ENCODE data around the gene ACSL5. TPM values are rescaled to one million over a fixed set of nuclear protein-coding genes. Genes with fewer than 3 reads are reported as not detected.
"Not testable (repeated sequence)": the region's sequence is repeated elsewhere in the genome, so short reads cannot be mapped to it uniquely, and the experiment has no call there.

The ACSL5 gene
- polyA plus RNA-seq, 1 donor (not counting 4 experiments of a cell fraction or from before 2014, with no cell fraction given), result 0.04 TPM

DNA sequence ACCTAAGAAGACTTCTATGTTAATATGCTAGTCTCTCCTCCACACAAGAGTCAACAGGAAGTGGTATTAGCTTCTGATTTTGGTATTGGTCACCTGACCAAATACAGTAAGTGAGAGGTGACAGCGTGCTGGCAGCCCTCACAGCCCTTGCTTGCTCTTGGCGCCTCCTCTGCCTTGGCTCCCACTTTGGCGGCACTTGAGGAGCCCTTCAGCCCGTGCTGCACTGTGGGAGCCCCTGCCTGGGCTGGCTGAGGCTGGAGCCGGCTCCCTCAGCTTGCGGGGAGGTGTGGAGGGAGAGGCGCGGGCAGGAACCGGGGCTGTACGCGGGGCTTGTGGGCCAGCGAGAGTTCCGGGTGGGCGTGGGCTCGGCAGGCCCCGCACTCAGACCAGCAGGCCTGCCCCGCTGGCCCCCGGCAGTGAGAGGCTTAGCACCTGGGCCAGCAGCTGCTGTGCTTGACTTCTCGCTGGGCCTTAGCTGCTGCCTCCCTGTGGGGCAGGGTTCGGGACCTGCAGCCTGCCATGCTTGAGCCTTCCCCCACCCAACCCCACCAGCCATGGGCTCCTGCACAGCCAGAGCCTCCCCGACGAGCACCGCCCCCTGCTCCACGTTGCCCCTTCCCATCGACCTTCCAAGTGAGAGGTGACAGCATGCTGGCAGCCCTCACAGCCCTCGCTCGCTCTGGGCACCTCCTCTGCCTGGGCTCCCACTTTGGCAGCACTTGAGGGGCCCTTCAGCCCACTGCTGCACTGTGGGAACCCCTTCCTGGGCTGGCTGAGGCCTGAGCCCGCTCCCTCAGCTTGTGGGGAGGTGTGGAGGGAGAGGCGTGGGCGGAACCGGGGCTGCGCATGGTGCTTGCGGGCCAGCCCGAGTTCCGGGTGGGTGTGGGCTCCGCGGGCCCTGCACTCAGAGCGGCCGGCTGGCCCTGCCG, 4.2 kb upstream of the ACSL5 start:
- Histone ChIP-seq H3K27ac (ENCODE audit: control insufficient read depth, insufficient read depth, low read length) (no peak overlapping the region), H3K79me2 (ENCODE audit: control insufficient read depth, insufficient read depth, low read length) (no peaks in the 10 kb centered on the region), H3K36me3 (ENCODE audit: control insufficient read depth in 2 of 2, extremely low read depth in 1 of 2, insufficient read depth in 2 of 2, low read length in 2 of 2) (no peaks in the 10 kb centered on the region), H3K4me1 (ENCODE audit: control insufficient read depth, extremely low read depth, insufficient read depth, low read length) (no peaks in the 10 kb centered on the region), H3K9ac (ENCODE audit: control insufficient read depth, extremely low read depth, insufficient read depth, low read length) (no peak overlapping the region), H3K9me1 (ENCODE audit: control insufficient read depth, extremely low read depth, insufficient read depth, low read length) (no peaks in the 10 kb centered on the region), H3K4me2 (ENCODE audit: control insufficient read depth, extremely low read depth, insufficient read depth, low read depth, low read length) (no peak overlapping the region), H3K27me3 (ENCODE audit: control insufficient read depth, extremely low read depth, insufficient read depth, low read length) (no peaks in the 10 kb centered on the region), H4K20me1 (ENCODE audit: control insufficient read depth, extremely low read depth, insufficient read depth, low read length) (no peaks in the 10 kb centered on the region), H3K9me3 (ENCODE audit: control insufficient read depth, low read depth, low read length) (no peaks in the 10 kb centered on the region), H2AFZ (ENCODE audit: control insufficient read depth, low read length) (no peak overlapping the region), H3K4me3 (ENCODE audit: control insufficient read depth in 2 of 3, extremely low read depth in 1 of 3, insufficient read depth in 2 of 3, low read depth in 1 of 3, low read length in 3 of 3) (no peak overlapping the region)
- dilution Hi-C loops (cut with MboI; ENCODE audit: extremely low pct_ligation_motif_present, low sequenced_read_pairs), result no loop called here
- FAIRE-seq, result no peak
- TF ChIP-seq, protein P1, sequence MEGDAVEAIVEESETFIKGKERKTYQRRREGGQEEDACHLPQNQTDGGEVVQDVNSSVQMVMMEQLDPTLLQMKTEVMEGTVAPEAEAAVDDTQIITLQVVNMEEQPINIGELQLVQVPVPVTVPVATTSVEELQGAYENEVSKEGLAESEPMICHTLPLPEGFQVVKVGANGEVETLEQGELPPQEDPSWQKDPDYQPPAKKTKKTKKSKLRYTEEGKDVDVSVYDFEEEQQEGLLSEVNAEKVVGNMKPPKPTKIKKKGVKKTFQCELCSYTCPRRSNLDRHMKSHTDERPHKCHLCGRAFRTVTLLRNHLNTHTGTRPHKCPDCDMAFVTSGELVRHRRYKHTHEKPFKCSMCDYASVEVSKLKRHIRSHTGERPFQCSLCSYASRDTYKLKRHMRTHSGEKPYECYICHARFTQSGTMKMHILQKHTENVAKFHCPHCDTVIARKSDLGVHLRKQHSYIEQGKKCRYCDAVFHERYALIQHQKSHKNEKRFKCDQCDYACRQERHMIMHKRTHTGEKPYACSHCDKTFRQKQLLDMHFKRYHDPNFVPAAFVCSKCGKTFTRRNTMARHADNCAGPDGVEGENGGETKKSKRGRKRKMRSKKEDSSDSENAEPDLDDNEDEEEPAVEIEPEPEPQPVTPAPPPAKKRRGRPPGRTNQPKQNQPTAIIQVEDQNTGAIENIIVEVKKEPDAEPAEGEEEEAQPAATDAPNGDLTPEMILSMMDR (optimal IDR thresholded peaks at IDR 0.05 in 1 of 3, IDR thresholded peaks at IDR 0.05 in 1 of 3, conservative IDR thresholded peaks at IDR 0.05 in 1 of 3; ENCODE audit: extremely low read depth in 1 of 3, insufficient read depth in 2 of 3, low read length in 3 of 3), result no peak
- TF ChIP-seq EZH2 (IDR thresholded peaks at IDR 0.05; ENCODE audit: low read length), result no peak
- DNase-seq (ENCODE audit: low read depth, low spot score), result no peak

DNA sequence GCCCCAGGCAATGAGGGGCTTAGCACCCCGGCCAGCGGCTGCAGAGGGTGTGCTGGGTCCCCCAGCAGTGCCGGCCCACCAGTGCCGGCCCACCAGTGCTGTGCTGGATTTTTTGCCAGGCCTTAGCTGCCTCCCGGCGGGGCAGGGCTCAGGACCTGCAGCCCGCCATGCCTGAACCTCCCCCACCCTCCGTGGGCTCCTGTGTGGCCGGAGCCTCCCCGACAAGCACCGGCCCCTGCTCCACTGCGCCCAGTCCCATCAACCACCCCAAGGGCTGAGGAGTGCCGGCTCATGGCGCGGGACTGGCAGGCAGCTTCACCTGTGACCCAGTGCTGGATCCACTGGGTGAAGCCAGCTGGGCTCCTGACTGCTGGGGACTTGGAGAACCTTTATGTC, 3.5 kb upstream of the ACSL5 start:
- Histone ChIP-seq H3K9ac (ENCODE audit: control insufficient read depth, extremely low read depth, insufficient read depth, low read length) (no peak overlapping the region), H3K4me3 (ENCODE audit: control insufficient read depth in 2 of 3, extremely low read depth in 1 of 3, insufficient read depth in 2 of 3, low read depth in 1 of 3, low read length in 3 of 3) (no peak overlapping the region), H3K79me2 (ENCODE audit: control insufficient read depth, insufficient read depth, low read length) (no peaks in the 10 kb centered on the region), H2AFZ (ENCODE audit: control insufficient read depth, low read length) (no peak overlapping the region), H3K9me3 (ENCODE audit: control insufficient read depth, low read depth, low read length) (no peaks in the 10 kb centered on the region), H3K27ac (ENCODE audit: control insufficient read depth, insufficient read depth, low read length) (no peak overlapping the region), H3K4me2 (ENCODE audit: control insufficient read depth, extremely low read depth, insufficient read depth, low read depth, low read length) (no peak overlapping the region), H3K9me1 (ENCODE audit: control insufficient read depth, extremely low read depth, insufficient read depth, low read length) (no peaks in the 10 kb centered on the region), H3K36me3 (ENCODE audit: control insufficient read depth in 2 of 2, extremely low read depth in 1 of 2, insufficient read depth in 2 of 2, low read length in 2 of 2) (no peaks in the 10 kb centered on the region), H4K20me1 (ENCODE audit: control insufficient read depth, extremely low read depth, insufficient read depth, low read length) (no peaks in the 10 kb centered on the region), H3K27me3 (ENCODE audit: control insufficient read depth, extremely low read depth, insufficient read depth, low read length) (no peaks in the 10 kb centered on the region), H3K4me1 (ENCODE audit: control insufficient read depth, extremely low read depth, insufficient read depth, low read length) (no peaks in the 10 kb centered on the region)
- TF ChIP-seq, protein P1 (optimal IDR thresholded peaks at IDR 0.05 in 1 of 3, IDR thresholded peaks at IDR 0.05 in 1 of 3, conservative IDR thresholded peaks at IDR 0.05 in 1 of 3; ENCODE audit: extremely low read depth in 1 of 3, insufficient read depth in 2 of 3, low read length in 3 of 3), result no peak
- TF ChIP-seq EZH2 (IDR thresholded peaks at IDR 0.05; ENCODE audit: low read length), result no peak
- no peak for FAIRE-seq
- dilution Hi-C loops (cut with MboI; ENCODE audit: extremely low pct_ligation_motif_present, low sequenced_read_pairs), result no loop called here
- no peak for DNase-seq (ENCODE audit: low read depth, low spot score)

DNA sequence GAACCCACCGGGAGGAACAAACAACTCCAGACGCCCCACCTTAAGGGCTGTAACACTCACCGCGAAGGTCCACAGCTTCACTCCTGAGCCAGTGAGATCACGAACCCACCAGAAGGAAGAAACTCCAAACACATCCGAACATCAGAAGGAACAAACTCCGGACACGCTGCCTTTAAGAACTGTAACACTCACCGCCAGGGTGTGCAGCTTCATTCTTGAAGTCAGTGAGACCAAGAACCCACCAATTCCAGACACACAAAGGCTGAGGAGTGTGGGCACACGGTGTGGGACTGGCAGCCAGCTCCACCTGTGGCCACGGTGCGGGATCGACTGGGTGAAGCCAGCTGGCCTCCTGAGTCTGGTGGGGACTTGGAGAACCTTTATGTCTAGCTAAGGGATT, 2.6 kb upstream of the ACSL5 start:
- H3K9me3 ChIP-seq (ENCODE audit: control insufficient read depth, low read depth, low read length); H2AFZ ChIP-seq (ENCODE audit: control insufficient read depth, low read length); H3K27ac ChIP-seq (ENCODE audit: control insufficient read depth, insufficient read depth, low read length); H3K36me3 ChIP-seq (ENCODE audit: control insufficient read depth in 2 of 2, extremely low read depth in 1 of 2, insufficient read depth in 2 of 2, low read length in 2 of 2); H3K4me3 ChIP-seq (ENCODE audit: control insufficient read depth in 2 of 3, extremely low read depth in 1 of 3, insufficient read depth in 2 of 3, low read depth in 1 of 3, low read length in 3 of 3); H4K20me1 ChIP-seq (ENCODE audit: control insufficient read depth, extremely low read depth, insufficient read depth, low read length); H3K4me2 ChIP-seq (ENCODE audit: control insufficient read depth, extremely low read depth, insufficient read depth, low read depth, low read length); H3K9me1 ChIP-seq (ENCODE audit: control insufficient read depth, extremely low read depth, insufficient read depth, low read length); H3K9ac ChIP-seq (ENCODE audit: control insufficient read depth, extremely low read depth, insufficient read depth, low read length); H3K4me1 ChIP-seq (ENCODE audit: control insufficient read depth, extremely low read depth, insufficient read depth, low read length); H3K79me2 ChIP-seq (ENCODE audit: control insufficient read depth, insufficient read depth, low read length); H3K27me3 ChIP-seq (ENCODE audit: control insufficient read depth, extremely low read depth, insufficient read depth, low read length); dilution Hi-C loops (cut with MboI; ENCODE audit: extremely low pct_ligation_motif_present, low sequenced_read_pairs); FAIRE-seq; DNase-seq (ENCODE audit: low read depth, low spot score): not testable (repeated sequence)

All from keratinocyte (primary cell).